GM23338 (cell line): ENCODE results near the gene GSTM1. TPM values are rescaled to one million over a fixed set of nuclear protein-coding genes. Genes with fewer than 3 reads are reported as not detected.

ENCODE experiments used
- ATAC-seq: fragments of 200-7000 bp; cut with Tn5 transposase; 3 replicates; pipeline ENCODE4 v1.9.1; 2020
- DNase-seq: peaks from one replicate; pipeline ENCODE4 v3.0.0-alpha.2; 2015; ENCODE audit warnings: low spot score
- H2AFZ ChIP-seq: fragments of 200-600 bp; sonication (generic); 2 replicates; pipeline ENCODE4 v1.8.0; 2016; ENCODE audit warnings: antibody characterized with exemption, mild to moderate bottlenecking, moderate library complexity
- H3F3A ChIP-seq: fragments of 200-600 bp; sonication (generic); replicated peaks from 2 replicates; pipeline ENCODE4 v1.8.0; 2017; ENCODE audit warnings: antibody characterized with exemption, mixed run types, low read depth
- H3K27ac ChIP-seq: fragments of 200-600 bp; sonication (generic); 2 replicates; pipeline ENCODE4 v1.6.1; 2016; ENCODE audit warnings: low read depth
- H3K27me3 ChIP-seq: fragments of 200-600 bp; sonication (generic); 2 replicates; pipeline ENCODE4 v1.8.0; 2016; ENCODE audit warnings: mild to moderate bottlenecking, mixed run types, moderate library complexity; ENCODE audit not compliant: insufficient read depth
- H3K36me3 ChIP-seq: fragments of 200-600 bp; sonication (generic); 2 replicates; pipeline ENCODE4 v1.8.0; 2016; ENCODE audit warnings: mild to moderate bottlenecking; ENCODE audit not compliant: insufficient read depth
- H3K4me1 ChIP-seq: fragments of 200-600 bp; sonication (generic); 2 replicates; pipeline ENCODE4 v1.8.0; 2016; ENCODE audit warnings: mild to moderate bottlenecking, moderate library complexity; ENCODE audit not compliant: insufficient read depth
- H3K4me2 ChIP-seq: fragments of 200-600 bp; sonication (generic); 2 replicates; pipeline ENCODE4 v1.7.1; 2017; ENCODE audit warnings: mixed run types
- H3K4me3 ChIP-seq: fragments of 200-600 bp; sonication (generic); 2 replicates; pipeline ENCODE4 v1.6.1; 2016; ENCODE audit warnings: mixed run types
- H3K79me2 ChIP-seq: fragments of 200-600 bp; sonication (generic); replicated peaks from 2 replicates; pipeline ENCODE4 v1.8.0; 2017; ENCODE audit warnings: mild to moderate bottlenecking; ENCODE audit not compliant: insufficient read depth
- H3K9me2 ChIP-seq: fragments of 200-600 bp; sonication (generic); 2 replicates; pipeline ENCODE4 v1.8.0; 2017; ENCODE audit not compliant: insufficient read depth
- H4K20me1 ChIP-seq: fragments of 200-600 bp; sonication (generic); replicated peaks from 2 replicates; pipeline ENCODE4 v1.8.0; 2017; ENCODE audit warnings: mild to moderate bottlenecking; ENCODE audit not compliant: insufficient read depth
- H3K27ac Mint-ChIP-seq: 2 replicates; pipeline ENCODE4 v1.8.0; 2020; ENCODE audit warnings: inconsistent platforms, mild to moderate bottlenecking, moderate library complexity, mixed read lengths
- H3K27me3 Mint-ChIP-seq: 3 replicates; pipeline ENCODE4 v1.8.0; 2022; ENCODE audit warnings: low read depth, mild to moderate bottlenecking, moderate library complexity, mixed read lengths, inconsistent platforms; ENCODE audit not compliant: insufficient read depth, poor library complexity
- H3K36me3 Mint-ChIP-seq: 3 replicates; pipeline ENCODE4 v1.8.0; 2021; ENCODE audit warnings: low read depth, mild to moderate bottlenecking, inconsistent platforms, moderate library complexity, mixed read lengths
- H3K4me1 Mint-ChIP-seq: 3 replicates; pipeline ENCODE4 v1.8.0; 2020; ENCODE audit warnings: mild to moderate bottlenecking, inconsistent platforms, mixed read lengths
- H3K4me3 Mint-ChIP-seq: 3 replicates; pipeline ENCODE4 v1.8.0; 2021; ENCODE audit warnings: moderate library complexity, mild to moderate bottlenecking, inconsistent platforms, mixed read lengths
- H3K9me3 Mint-ChIP-seq: 3 replicates; pipeline ENCODE4 v1.8.0; 2020; ENCODE audit warnings: moderate library complexity, mild to moderate bottlenecking, inconsistent platforms, mixed read lengths
- CREB1 ChIP-seq: fragments of 250-450 bp; sonication (Bioruptor Pico); IDR thresholded peaks from 2 replicates; pipeline ENCODE4 v1.5.0; 2020; ENCODE audit warnings: low read depth, mild to moderate bottlenecking, moderate library complexity
- CTCF ChIP-seq, 2 experiments: fragments of 200-600 bp in 1 of 2; sonication (generic) in 1 of 2; conservative IDR thresholded peaks; 2 replicates each; pipeline versions ENCODE4 v1.5.1 to v1.6.1; 2016 to 2017; ENCODE audit warnings: antibody characterized with exemption in 2 of 2, low read depth in 2 of 2, mild to moderate bottlenecking in 2 of 2, moderate library complexity in 1 of 2
- EZH2 ChIP-seq: fragments of 200-600 bp; sonication (generic); IDR thresholded peaks from one replicate; pipeline ENCODE4 v1.8.0; 2017; ENCODE audit warnings: antibody characterized with exemption, mild to moderate bottlenecking, low read depth; ENCODE audit not compliant: unreplicated experiment
- EZH2phosphoT487 ChIP-seq: fragments of 200-600 bp; sonication (generic); IDR thresholded peaks from one replicate; pipeline ENCODE4 v1.8.1; 2018; ENCODE audit warnings: antibody characterized with exemption; ENCODE audit not compliant: unreplicated experiment
- JUNB ChIP-seq: IDR thresholded peaks from one replicate; pipeline ENCODE4 v1.6.1; 2016; ENCODE audit warnings: antibody characterized with exemption; ENCODE audit not compliant: unreplicated experiment
- NANOG ChIP-seq: IDR thresholded peaks from 2 replicates; pipeline ENCODE4 v1.6.1; 2016; ENCODE audit warnings: antibody characterized with exemption, borderline replicate concordance
- POLR2AphosphoS5 ChIP-seq: IDR thresholded peaks from 2 replicates; pipeline ENCODE4 v1.6.1; 2016; ENCODE audit warnings: antibody characterized with exemption, low read depth
- STAT1 ChIP-seq: IDR thresholded peaks from one replicate; pipeline ENCODE4 v1.6.1; 2016; ENCODE audit warnings: antibody characterized with exemption; ENCODE audit not compliant: unreplicated experiment
- ZNF114 ChIP-seq: fragments of 250-450 bp; sonication (Bioruptor Pico); IDR thresholded peaks from 2 replicates; pipeline ENCODE4 v1.5.0; 2020; ENCODE audit warnings: mild to moderate bottlenecking, moderate library complexity
- ZNF331 ChIP-seq: fragments of 250-450 bp; sonication (Bioruptor Pico); IDR thresholded peaks from 2 replicates; pipeline ENCODE4 v1.5.0; 2020; ENCODE audit warnings: low read depth, mild to moderate bottlenecking, moderate library complexity
- polyA plus RNA-seq: library from polyadenylated mRNA; unstranded; fragments of >200 nt; fragmentation: Nextera tagmentation; extraction: Ambion mirVana; gene quantifications from 2 replicates; pipeline ENCODE4 v1.2.1, GENCODE V29; 2016
- total RNA-seq: library from RNA; depleted of rRNA; stranded (reverse); fragments of >200 nt; shearing (Covaris generic); gene quantifications from 2 replicates; pipeline ENCODE4 v1.2.3, GENCODE V29; 2014
- TF ChIP-seq, protein P1 (sequence below): IDR thresholded peaks from one replicate; pipeline ENCODE4 v1.6.1; 2018; ENCODE audit warnings: antibody characterized with exemption; ENCODE audit not compliant: unreplicated experiment
- TF ChIP-seq, protein P2 (sequence below): IDR thresholded peaks from 2 replicates; pipeline ENCODE4 v1.6.1; 2016; ENCODE audit warnings: antibody characterized with exemption
- TF ChIP-seq, protein P3 (sequence below): fragments of 250-450 bp; sonication (Bioruptor Pico); IDR thresholded peaks from 2 replicates; pipeline ENCODE4 v1.5.0; 2020; ENCODE audit warnings: mild to moderate bottlenecking, moderate library complexity

Gene GSTM1
- total and polyA plus RNA-seq, 2 experiments from 2014 or later = not detected

GRCh38 chr1:109697066-109697465 lies 9.4 kb downstream of the GSTM1 start:
- H3K4me3 ChIP-seq = no peak overlapping the region
- TF ChIP-seq, protein P1, sequence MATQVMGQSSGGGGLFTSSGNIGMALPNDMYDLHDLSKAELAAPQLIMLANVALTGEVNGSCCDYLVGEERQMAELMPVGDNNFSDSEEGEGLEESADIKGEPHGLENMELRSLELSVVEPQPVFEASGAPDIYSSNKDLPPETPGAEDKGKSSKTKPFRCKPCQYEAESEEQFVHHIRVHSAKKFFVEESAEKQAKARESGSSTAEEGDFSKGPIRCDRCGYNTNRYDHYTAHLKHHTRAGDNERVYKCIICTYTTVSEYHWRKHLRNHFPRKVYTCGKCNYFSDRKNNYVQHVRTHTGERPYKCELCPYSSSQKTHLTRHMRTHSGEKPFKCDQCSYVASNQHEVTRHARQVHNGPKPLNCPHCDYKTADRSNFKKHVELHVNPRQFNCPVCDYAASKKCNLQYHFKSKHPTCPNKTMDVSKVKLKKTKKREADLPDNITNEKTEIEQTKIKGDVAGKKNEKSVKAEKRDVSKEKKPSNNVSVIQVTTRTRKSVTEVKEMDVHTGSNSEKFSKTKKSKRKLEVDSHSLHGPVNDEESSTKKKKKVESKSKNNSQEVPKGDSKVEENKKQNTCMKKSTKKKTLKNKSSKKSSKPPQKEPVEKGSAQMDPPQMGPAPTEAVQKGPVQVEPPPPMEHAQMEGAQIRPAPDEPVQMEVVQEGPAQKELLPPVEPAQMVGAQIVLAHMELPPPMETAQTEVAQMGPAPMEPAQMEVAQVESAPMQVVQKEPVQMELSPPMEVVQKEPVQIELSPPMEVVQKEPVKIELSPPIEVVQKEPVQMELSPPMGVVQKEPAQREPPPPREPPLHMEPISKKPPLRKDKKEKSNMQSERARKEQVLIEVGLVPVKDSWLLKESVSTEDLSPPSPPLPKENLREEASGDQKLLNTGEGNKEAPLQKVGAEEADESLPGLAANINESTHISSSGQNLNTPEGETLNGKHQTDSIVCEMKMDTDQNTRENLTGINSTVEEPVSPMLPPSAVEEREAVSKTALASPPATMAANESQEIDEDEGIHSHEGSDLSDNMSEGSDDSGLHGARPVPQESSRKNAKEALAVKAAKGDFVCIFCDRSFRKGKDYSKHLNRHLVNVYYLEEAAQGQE = no peak
- no peak for TF ChIP-seq EZH2
- no peak for TF ChIP-seq CTCF (conservative IDR thresholded peaks at IDR 0.05; ENCODE audit: low read depth in 2 of 2)
- TF ChIP-seq NANOG = no peak
- TF ChIP-seq CREB1 = no peak
- TF ChIP-seq, protein P2, sequence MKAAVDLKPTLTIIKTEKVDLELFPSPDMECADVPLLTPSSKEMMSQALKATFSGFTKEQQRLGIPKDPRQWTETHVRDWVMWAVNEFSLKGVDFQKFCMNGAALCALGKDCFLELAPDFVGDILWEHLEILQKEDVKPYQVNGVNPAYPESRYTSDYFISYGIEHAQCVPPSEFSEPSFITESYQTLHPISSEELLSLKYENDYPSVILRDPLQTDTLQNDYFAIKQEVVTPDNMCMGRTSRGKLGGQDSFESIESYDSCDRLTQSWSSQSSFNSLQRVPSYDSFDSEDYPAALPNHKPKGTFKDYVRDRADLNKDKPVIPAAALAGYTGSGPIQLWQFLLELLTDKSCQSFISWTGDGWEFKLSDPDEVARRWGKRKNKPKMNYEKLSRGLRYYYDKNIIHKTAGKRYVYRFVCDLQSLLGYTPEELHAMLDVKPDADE = no peak
- no peak for TF ChIP-seq EZH2phosphoT487
- no peak for TF ChIP-seq ZNF331
- TF ChIP-seq, protein P3, sequence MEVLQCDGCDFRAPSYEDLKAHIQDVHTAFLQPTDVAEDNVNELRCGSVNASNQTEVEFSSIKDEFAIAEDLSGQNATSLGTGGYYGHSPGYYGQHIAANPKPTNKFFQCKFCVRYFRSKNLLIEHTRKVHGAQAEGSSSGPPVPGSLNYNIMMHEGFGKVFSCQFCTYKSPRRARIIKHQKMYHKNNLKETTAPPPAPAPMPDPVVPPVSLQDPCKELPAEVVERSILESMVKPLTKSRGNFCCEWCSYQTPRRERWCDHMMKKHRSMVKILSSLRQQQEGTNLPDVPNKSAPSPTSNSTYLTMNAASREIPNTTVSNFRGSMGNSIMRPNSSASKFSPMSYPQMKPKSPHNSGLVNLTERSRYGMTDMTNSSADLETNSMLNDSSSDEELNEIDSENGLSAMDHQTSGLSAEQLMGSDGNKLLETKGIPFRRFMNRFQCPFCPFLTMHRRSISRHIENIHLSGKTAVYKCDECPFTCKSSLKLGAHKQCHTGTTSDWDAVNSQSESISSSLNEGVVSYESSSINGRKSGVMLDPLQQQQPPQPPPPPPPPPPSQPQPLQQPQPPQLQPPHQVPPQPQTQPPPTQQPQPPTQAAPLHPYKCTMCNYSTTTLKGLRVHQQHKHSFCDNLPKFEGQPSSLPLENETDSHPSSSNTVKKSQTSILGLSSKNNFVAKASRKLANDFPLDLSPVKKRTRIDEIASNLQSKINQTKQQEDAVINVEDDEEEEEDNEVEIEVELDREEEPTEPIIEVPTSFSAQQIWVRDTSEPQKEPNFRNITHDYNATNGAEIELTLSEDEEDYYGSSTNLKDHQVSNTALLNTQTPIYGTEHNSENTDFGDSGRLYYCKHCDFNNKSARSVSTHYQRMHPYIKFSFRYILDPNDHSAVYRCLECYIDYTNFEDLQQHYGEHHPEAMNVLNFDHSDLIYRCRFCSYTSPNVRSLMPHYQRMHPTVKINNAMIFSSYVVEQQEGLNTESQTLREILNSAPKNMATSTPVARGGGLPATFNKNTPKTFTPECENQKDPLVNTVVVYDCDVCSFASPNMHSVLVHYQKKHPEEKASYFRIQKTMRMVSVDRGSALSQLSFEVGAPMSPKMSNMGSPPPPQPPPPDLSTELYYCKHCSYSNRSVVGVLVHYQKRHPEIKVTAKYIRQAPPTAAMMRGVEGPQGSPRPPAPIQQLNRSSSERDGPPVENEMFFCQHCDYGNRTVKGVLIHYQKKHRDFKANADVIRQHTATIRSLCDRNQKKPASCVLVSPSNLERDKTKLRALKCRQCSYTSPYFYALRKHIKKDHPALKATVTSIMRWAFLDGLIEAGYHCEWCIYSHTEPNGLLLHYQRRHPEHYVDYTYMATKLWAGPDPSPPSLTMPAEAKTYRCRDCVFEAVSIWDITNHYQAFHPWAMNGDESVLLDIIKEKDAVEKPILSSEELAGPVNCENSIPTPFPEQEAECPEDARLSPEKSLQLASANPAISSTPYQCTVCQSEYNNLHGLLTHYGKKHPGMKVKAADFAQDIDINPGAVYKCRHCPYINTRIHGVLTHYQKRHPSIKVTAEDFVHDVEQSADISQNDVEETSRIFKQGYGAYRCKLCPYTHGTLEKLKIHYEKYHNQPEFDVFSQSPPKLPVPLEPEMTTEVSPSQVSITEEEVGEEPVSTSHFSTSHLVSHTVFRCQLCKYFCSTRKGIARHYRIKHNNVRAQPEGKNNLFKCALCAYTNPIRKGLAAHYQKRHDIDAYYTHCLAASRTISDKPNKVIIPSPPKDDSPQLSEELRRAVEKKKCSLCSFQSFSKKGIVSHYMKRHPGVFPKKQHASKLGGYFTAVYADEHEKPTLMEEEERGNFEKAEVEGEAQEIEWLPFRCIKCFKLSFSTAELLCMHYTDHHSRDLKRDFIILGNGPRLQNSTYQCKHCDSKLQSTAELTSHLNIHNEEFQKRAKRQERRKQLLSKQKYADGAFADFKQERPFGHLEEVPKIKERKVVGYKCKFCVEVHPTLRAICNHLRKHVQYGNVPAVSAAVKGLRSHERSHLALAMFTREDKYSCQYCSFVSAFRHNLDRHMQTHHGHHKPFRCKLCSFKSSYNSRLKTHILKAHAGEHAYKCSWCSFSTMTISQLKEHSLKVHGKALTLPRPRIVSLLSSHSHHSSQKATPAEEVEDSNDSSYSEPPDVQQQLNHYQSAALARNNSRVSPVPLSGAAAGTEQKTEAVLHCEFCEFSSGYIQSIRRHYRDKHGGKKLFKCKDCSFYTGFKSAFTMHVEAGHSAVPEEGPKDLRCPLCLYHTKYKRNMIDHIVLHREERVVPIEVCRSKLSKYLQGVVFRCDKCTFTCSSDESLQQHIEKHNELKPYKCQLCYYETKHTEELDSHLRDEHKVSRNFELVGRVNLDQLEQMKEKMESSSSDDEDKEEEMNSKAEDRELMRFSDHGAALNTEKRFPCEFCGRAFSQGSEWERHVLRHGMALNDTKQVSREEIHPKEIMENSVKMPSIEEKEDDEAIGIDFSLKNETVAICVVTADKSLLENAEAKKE (CRISPR knock-in tag) = no peak
- no peak for TF ChIP-seq STAT1
- no peak for TF ChIP-seq POLR2AphosphoS5
- TF ChIP-seq JUNB = no peak
- no peak for TF ChIP-seq ZNF114 (CRISPR knock-in tag)
- no peaks in the 10 kb centered on the region for H3K9me2 ChIP-seq
- H3K79me2 ChIP-seq = no peaks in the 10 kb centered on the region
- Mint-ChIP-seq H3K4me1 (no peaks in the 10 kb centered on the region), H3K9me3 (no peaks in the 10 kb centered on the region), H3K27ac (no peak overlapping the region), H3K36me3 (no peaks in the 10 kb centered on the region), H3K27me3 (no peaks in the 10 kb centered on the region), H3K4me3 (no peak overlapping the region)
- H3K27me3 ChIP-seq = no peaks in the 10 kb centered on the region
- no peaks in the 10 kb centered on the region for H4K20me1 ChIP-seq
- no peak overlapping the region for H3K4me2 ChIP-seq
- no peak overlapping the region for H3K27ac ChIP-seq
- DNase-seq (no peak), ATAC-seq (no peak)
- no peaks in the 10 kb centered on the region for H3K4me1 ChIP-seq
- no peaks in the 10 kb centered on the region for H3F3A ChIP-seq
- H3K36me3 ChIP-seq = no peaks in the 10 kb centered on the region
- no peak overlapping the region for H2AFZ ChIP-seq
